ENCODE data around the gene DNM1L. TPM values are rescaled to one million over a fixed set of nuclear protein-coding genes. Genes with fewer than 3 reads are reported as not detected.

Gene DNM1L
- total RNA-seq = 66.7 and 91.0 TPM in 2 replicates

GRCh38 chr12:32679091-32679919, at the start of gene DNM1L:
TSS of gene DNM1L (plus strand) at chr12:32679301. CDS start at chr12:32679364, 63 bp downstream.

GRCh38 chr12:32755654-32756475, 76.8 kb downstream of the DNM1L start, which contains the start of gene YARS2:
TSS of gene YARS2 (minus strand) at chr12:32755897. CDS start at chr12:32755874, 23 bp downstream.

Small RNA genes lying within 50 kb of the gene (small RNA-seq; reads per million reads assigned to genes)
- not detected for gene RF00019

Other genes with a start within 250 kb of the DNM1L start
- 29.8 and 36.2 TPM in 2 replicates for gene YARS2, start 76.6 kb downstream of the DNM1L start, total RNA-seq
- gene PKP2, start 217.5 kb downstream of the DNM1L start, total RNA-seq = 43.6 and 67.1 TPM in 2 replicates